ENCODE results near the gene NKX2-3.

The NKX2-3 gene

GRCh38 chr10:99526861-99527504 lies 5.8 kb upstream of the NKX2-3 start:
- no peak for DNase-seq (ENCODE audit: low read depth in 2 of 2)

- DNase-seq (ENCODE audit: low read depth in 2 of 2), result no peak
Observed at GRCh38 chr10:99527526-99528493, 4.9 kb upstream of the NKX2-3 start.

GRCh38 chr10:99528494-99529441 lies 4.0 kb upstream of the NKX2-3 start:
- DNase-seq (ENCODE audit: low read depth in 2 of 2), result no peak

- no peak for DNase-seq (ENCODE audit: low read depth in 2 of 2)
Observed at GRCh38 chr10:99529591-99530107, 3.1 kb upstream of the NKX2-3 start.

GRCh38 chr10:99530108-99531025 lies 2.4 kb upstream of the NKX2-3 start:
- DNase-seq (ENCODE audit: low read depth in 2 of 2), result no peak

GRCh38 chr10:99531026-99531695 lies 1.6 kb upstream of the NKX2-3 start:
- no peak for DNase-seq (ENCODE audit: low read depth in 2 of 2)

GRCh38 chr10:99531696-99532593 lies 797 bp upstream of the NKX2-3 start:
- no peak for DNase-seq (ENCODE audit: low read depth in 2 of 2)

GRCh38 chr10:99533496-99534449 lies 1.0 kb downstream of the NKX2-3 start:
- DNase-seq (ENCODE audit: low read depth in 2 of 2), result no peak

GRCh38 chr10:99534450-99534938 lies 1.8 kb downstream of the NKX2-3 start:
- no peak for DNase-seq (ENCODE audit: low read depth in 2 of 2)

GRCh38 chr10:99534939-99535763 lies 2.4 kb downstream of the NKX2-3 start:
- no peak for DNase-seq (ENCODE audit: low read depth in 2 of 2)

- DNase-seq (ENCODE audit: low read depth in 2 of 2), result no peak
Observed at GRCh38 chr10:99535764-99536337, 3.1 kb downstream of the NKX2-3 start.

GRCh38 chr10:99536338-99537085 lies 3.8 kb downstream of the NKX2-3 start:
- no peak for DNase-seq (ENCODE audit: low read depth in 2 of 2)

- no peak for DNase-seq (ENCODE audit: low read depth in 2 of 2)
Observed at GRCh38 chr10:99537086-99537988, 4.6 kb downstream of the NKX2-3 start.

Measured in stimulated activated CD4-positive, alpha-beta T cell treated with anti-CD3 and anti-CD28 coated beads, Interleukin-1b, Interleukin-23, amount 100 ng/mL, for 4 hours (primary cell).